Fibroblast of villous mesenchyme (primary cell): Measurements from ENCODE around the gene FYCO1. TPM values are rescaled to one million over a fixed set of nuclear protein-coding genes. Genes with fewer than 3 reads are reported as not detected.
A peak's percentile ranks its signal among the peaks of the same experiment; 100 is the strongest.

Experiments
- DNase-seq: peaks from one replicate; pipeline ENCODE4 v3.0.0-alpha.2; 2010; ENCODE audit warnings: low read depth
- H3K4me3 ChIP-seq: 2 replicates; pipeline ENCODE4 v1.5.1; 2011; ENCODE audit warnings: low read depth, mild to moderate bottlenecking, low read length
- total RNA-seq: library from RNA; depleted of rRNA; stranded (reverse); fragments of >200 nt; gene quantifications from 2 replicates; pipeline ENCODE4 v1.2.3, GENCODE V29; 2012
- TF ChIP-seq, protein P1 (sequence below): IDR thresholded peaks from 2 replicates; pipeline ENCODE4 v1.5.1; 2012; ENCODE audit warnings: low read depth, mild to moderate bottlenecking, low read length; ENCODE audit not compliant: insufficient read depth

Gene FYCO1
- total RNA-seq, 1 donor, result 23.7 TPM

GRCh38 chr3:45940004-45940780 lies 55.4 kb downstream of the FYCO1 start:
- TF ChIP-seq, protein P1, sequence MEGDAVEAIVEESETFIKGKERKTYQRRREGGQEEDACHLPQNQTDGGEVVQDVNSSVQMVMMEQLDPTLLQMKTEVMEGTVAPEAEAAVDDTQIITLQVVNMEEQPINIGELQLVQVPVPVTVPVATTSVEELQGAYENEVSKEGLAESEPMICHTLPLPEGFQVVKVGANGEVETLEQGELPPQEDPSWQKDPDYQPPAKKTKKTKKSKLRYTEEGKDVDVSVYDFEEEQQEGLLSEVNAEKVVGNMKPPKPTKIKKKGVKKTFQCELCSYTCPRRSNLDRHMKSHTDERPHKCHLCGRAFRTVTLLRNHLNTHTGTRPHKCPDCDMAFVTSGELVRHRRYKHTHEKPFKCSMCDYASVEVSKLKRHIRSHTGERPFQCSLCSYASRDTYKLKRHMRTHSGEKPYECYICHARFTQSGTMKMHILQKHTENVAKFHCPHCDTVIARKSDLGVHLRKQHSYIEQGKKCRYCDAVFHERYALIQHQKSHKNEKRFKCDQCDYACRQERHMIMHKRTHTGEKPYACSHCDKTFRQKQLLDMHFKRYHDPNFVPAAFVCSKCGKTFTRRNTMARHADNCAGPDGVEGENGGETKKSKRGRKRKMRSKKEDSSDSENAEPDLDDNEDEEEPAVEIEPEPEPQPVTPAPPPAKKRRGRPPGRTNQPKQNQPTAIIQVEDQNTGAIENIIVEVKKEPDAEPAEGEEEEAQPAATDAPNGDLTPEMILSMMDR, result no peak
- H3K4me3 ChIP-seq, result no peak overlapping the region
- DNase-seq, result no peak

- no peak overlapping the region for H3K4me3 ChIP-seq
- peak; percentile 41 for DNase-seq
- TF ChIP-seq, protein P1, result peak; percentile 2
These were observed 56.3 kb downstream of the FYCO1 start for GRCh38 chr3:45939341-45939771.

DNA sequence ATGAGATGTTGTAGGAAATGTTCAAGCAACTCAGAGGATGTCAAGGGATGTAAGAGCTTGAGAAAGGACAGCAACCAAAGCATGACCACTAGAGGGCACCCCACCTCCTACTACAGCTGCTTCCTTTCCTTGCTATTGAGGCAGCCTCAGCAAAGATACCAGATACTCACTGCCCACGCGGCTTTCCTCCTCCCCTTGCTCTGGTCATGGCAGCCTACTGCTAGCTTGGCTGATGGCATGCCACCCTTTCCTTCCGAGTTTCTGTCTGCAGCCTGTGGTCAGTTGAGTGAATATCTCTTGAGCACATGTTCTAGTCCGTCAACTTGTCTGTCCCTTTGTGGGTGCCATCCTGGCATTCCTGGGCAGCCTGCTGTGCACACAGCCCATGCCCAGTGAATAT lies 56.8 kb downstream of the FYCO1 start:
- H3K4me3 ChIP-seq, result no peak overlapping the region
- DNase-seq, result peak; percentile 93
- TF ChIP-seq, protein P1, result peak; percentile 94

GRCh38 chr3:45938043-45938435 lies 57.6 kb downstream of the FYCO1 start:
- no peak for DNase-seq
- TF ChIP-seq, protein P1, result no peak
- no peak overlapping the region for H3K4me3 ChIP-seq

- no peak for DNase-seq
- TF ChIP-seq, protein P1, result no peak
- no peak overlapping the region for H3K4me3 ChIP-seq
These were observed 58.2 kb downstream of the FYCO1 start for GRCh38 chr3:45937206-45938042.

- DNase-seq, result no peak
- TF ChIP-seq, protein P1, result no peak
- H3K4me3 ChIP-seq, result no peak overlapping the region
These were observed 59.4 kb downstream of the FYCO1 start for GRCh38 chr3:45936261-45936660.
